ENCODE data around the gene ECT2L. TPM values are rescaled to one million over a fixed set of nuclear protein-coding genes. Genes with fewer than 3 reads are reported as not detected.

The ECT2L gene
- total and polyA plus RNA-seq, 8 donors, result 0.63 to 3.3 (median 1.8) TPM; not detected in 1

DNA sequence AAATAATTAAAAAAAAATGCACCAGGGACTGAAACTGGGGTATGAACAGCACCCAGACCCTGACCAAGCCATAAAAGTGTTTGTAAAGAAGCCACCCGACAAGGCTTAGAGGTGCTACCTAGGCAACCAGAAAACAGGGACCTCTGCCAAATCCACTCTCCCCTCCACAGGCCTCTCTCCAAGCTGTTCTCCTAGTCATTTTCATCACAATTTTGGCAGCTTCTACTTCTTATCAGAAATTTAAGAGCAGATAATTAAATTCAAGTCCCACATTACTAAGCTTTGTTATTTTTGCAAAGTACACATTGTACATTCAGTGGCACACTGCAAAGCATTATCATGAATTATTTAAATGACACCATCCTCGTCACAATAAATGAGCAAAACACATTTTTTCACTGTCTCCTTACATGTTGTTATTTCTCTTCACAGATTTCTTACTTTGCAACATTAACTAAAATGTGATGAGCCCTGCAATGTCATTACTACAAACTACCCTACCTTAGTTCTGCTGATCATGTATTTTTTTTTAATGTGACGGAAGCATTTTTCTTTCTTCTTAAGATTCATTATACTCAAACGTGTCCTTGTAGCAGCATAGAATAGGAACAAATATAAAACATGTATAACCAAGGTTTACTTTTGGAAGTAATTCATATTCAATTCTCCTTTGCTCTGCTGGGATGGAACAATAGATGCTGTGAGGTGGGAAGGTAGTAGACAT, 38.1 kb downstream of the ECT2L start:
- H3K9me3 ChIP-seq, result no peaks in the 10 kb centered on the region
- no peak overlapping the region for H3K27ac ChIP-seq
- no peaks in the 10 kb centered on the region for H3K4me1 ChIP-seq
- no peaks in the 10 kb centered on the region for H3K27me3 ChIP-seq
- TF ChIP-seq, protein P1, sequence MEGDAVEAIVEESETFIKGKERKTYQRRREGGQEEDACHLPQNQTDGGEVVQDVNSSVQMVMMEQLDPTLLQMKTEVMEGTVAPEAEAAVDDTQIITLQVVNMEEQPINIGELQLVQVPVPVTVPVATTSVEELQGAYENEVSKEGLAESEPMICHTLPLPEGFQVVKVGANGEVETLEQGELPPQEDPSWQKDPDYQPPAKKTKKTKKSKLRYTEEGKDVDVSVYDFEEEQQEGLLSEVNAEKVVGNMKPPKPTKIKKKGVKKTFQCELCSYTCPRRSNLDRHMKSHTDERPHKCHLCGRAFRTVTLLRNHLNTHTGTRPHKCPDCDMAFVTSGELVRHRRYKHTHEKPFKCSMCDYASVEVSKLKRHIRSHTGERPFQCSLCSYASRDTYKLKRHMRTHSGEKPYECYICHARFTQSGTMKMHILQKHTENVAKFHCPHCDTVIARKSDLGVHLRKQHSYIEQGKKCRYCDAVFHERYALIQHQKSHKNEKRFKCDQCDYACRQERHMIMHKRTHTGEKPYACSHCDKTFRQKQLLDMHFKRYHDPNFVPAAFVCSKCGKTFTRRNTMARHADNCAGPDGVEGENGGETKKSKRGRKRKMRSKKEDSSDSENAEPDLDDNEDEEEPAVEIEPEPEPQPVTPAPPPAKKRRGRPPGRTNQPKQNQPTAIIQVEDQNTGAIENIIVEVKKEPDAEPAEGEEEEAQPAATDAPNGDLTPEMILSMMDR (IDR thresholded peaks at IDR 0.05), result no peak
- DNase-seq (peak in 3 of 4 donors; percentile 48 to 87 (median 75)), ATAC-seq (peak; percentile 91)
- H3K36me3 ChIP-seq, result no peaks in the 10 kb centered on the region
- no peak overlapping the region for H3K4me3 ChIP-seq
- intact Hi-C loops (cut with DNase I), result no loop called here

GRCh38 chr6:138837246-138837645, 41.4 kb downstream of the ECT2L start:
- no peak overlapping the region for H3K27ac ChIP-seq

GRCh38 chr6:138844192-138844591, 48.3 kb downstream of the ECT2L start:
- no peaks in the 10 kb centered on the region for H3K36me3 ChIP-seq
- no peak overlapping the region for H3K4me3 ChIP-seq
- H3K27me3 ChIP-seq, result no peaks in the 10 kb centered on the region
- DNase-seq (peak in 2 of 4 donors; percentile 31 to 61), ATAC-seq (no peak)
- intact Hi-C loops (cut with DNase I), result no loop called here
- TF ChIP-seq, protein P1 (IDR thresholded peaks at IDR 0.05), result no peak
- no peak overlapping the region for H3K27ac ChIP-seq
- no peaks in the 10 kb centered on the region for H3K4me1 ChIP-seq
- no peaks in the 10 kb centered on the region for H3K9me3 ChIP-seq

More at GRCh38 chr6:138837246-138837645, 41.4 kb downstream of the ECT2L start:
- no peaks in the 10 kb centered on the region for H3K9me3 ChIP-seq
- intact Hi-C loops (cut with DNase I), result no loop called here
- no peak for DNase-seq
- H3K4me1 ChIP-seq, result no peaks in the 10 kb centered on the region
- TF ChIP-seq, protein P1 (IDR thresholded peaks at IDR 0.05), result no peak
- no peak overlapping the region for H3K4me3 ChIP-seq
- ATAC-seq, result no peak
- no peaks in the 10 kb centered on the region for H3K27me3 ChIP-seq
- H3K36me3 ChIP-seq, result no peaks in the 10 kb centered on the region

- no peaks in the 10 kb centered on the region for H3K9me3 ChIP-seq
- H3K27me3 ChIP-seq, result no peaks in the 10 kb centered on the region
- no peaks in the 10 kb centered on the region for H3K4me1 ChIP-seq
- H3K36me3 ChIP-seq, result no peaks in the 10 kb centered on the region
- intact Hi-C loops (cut with DNase I), result no loop called here
- no peak overlapping the region for H3K27ac ChIP-seq
- ATAC-seq (no peak), DNase-seq (no peak)
- TF ChIP-seq, protein P1 (IDR thresholded peaks at IDR 0.05), result no peak
- H3K4me3 ChIP-seq, result no peak overlapping the region
Measured at GRCh38 chr6:138847884-138848283, 52.0 kb downstream of the ECT2L start.

- H3K4me1 ChIP-seq, result no peaks in the 10 kb centered on the region
- DNase-seq (no peak), ATAC-seq (no peak)
- H3K27ac ChIP-seq, result no peak overlapping the region
- H3K36me3 ChIP-seq, result no peaks in the 10 kb centered on the region
- TF ChIP-seq, protein P1 (IDR thresholded peaks at IDR 0.05), result no peak
- no peak overlapping the region for H3K4me3 ChIP-seq
- H3K9me3 ChIP-seq, result no peaks in the 10 kb centered on the region
- intact Hi-C loops (cut with DNase I), result no loop called here
- no peaks in the 10 kb centered on the region for H3K27me3 ChIP-seq
Measured at GRCh38 chr6:138848461-138848860, 52.6 kb downstream of the ECT2L start.

Data from left lung (tissue), 10 donors.